GM03348 (cell line): ENCODE data around the gene PRELP.

Source experiments
- DNase-seq: peaks from one replicate; pipeline ENCODE4 v3.0.0; 2012; ENCODE audit warnings: low spot score

PRELP gene

GRCh38 chr1:203478231-203478630 lies 2.6 kb downstream of the PRELP start:
- no peak for DNase-seq

- no peak for DNase-seq
Measured at GRCh38 chr1:203478986-203479385, 3.4 kb downstream of the PRELP start.

GRCh38 chr1:203479646-203480045 lies 4.0 kb downstream of the PRELP start:
- DNase-seq = no peak

- peak; percentile 70 for DNase-seq
Measured at GRCh38 chr1:203480084-203480483, 4.5 kb downstream of the PRELP start.

GRCh38 chr1:203480525-203481084 lies 5.0 kb downstream of the PRELP start:
- DNase-seq = peak; percentile 91

GRCh38 chr1:203481196-203481595 lies 5.6 kb downstream of the PRELP start:
- DNase-seq = no peak

GRCh38 chr1:203486618-203487370 lies 11.2 kb downstream of the PRELP start:
- peak; percentile 25 for DNase-seq

- no peak for DNase-seq
Measured at GRCh38 chr1:203488539-203488938, 12.9 kb downstream of the PRELP start.

GRCh38 chr1:203490607-203491006 lies 15.0 kb downstream of the PRELP start:
- no peak for DNase-seq

GRCh38 chr1:203491664-203492063 lies 16.1 kb downstream of the PRELP start:
- DNase-seq = no peak

- DNase-seq = no peak
Measured at GRCh38 chr1:203492082-203492747, 16.6 kb downstream of the PRELP start.

- DNase-seq = no peak
Measured at GRCh38 chr1:203492748-203493130, 17.1 kb downstream of the PRELP start.

GRCh38 chr1:203493901-203494300 lies 18.3 kb downstream of the PRELP start, which contains the start of gene OPTC:
TSS of gene OPTC (plus strand) at chr1:203494153. CDS start at chr1:203496006, 1,853 bp downstream.
- no peak for DNase-seq

GRCh38 chr1:203495845-203496244 lies 20.2 kb downstream of the PRELP start:
- DNase-seq = no peak

- DNase-seq = no peak
Measured at GRCh38 chr1:203497269-203497777, 21.7 kb downstream of the PRELP start.

GRCh38 chr1:203499643-203500278 lies 24.2 kb downstream of the PRELP start:
- no peak for DNase-seq

- no peak for DNase-seq
Measured at GRCh38 chr1:203500279-203500678, 24.7 kb downstream of the PRELP start.

- no peak for DNase-seq
Measured at GRCh38 chr1:203503836-203504235, 28.2 kb downstream of the PRELP start.

GRCh38 chr1:203504400-203505250 lies 29.0 kb downstream of the PRELP start:
- peak; percentile 89 for DNase-seq

GRCh38 chr1:203505526-203506204 lies 30.1 kb downstream of the PRELP start:
- DNase-seq = no peak
